ENCODE results near the gene DNAI1. TPM values are rescaled to one million over a fixed set of nuclear protein-coding genes. Genes with fewer than 3 reads are reported as not detected.

Gene DNAI1
- total RNA-seq, 2 donors from 2014 or later, result 2.5 to 4.1 TPM

- TF ChIP-seq, protein P1, sequence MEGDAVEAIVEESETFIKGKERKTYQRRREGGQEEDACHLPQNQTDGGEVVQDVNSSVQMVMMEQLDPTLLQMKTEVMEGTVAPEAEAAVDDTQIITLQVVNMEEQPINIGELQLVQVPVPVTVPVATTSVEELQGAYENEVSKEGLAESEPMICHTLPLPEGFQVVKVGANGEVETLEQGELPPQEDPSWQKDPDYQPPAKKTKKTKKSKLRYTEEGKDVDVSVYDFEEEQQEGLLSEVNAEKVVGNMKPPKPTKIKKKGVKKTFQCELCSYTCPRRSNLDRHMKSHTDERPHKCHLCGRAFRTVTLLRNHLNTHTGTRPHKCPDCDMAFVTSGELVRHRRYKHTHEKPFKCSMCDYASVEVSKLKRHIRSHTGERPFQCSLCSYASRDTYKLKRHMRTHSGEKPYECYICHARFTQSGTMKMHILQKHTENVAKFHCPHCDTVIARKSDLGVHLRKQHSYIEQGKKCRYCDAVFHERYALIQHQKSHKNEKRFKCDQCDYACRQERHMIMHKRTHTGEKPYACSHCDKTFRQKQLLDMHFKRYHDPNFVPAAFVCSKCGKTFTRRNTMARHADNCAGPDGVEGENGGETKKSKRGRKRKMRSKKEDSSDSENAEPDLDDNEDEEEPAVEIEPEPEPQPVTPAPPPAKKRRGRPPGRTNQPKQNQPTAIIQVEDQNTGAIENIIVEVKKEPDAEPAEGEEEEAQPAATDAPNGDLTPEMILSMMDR (conservative IDR thresholded peaks at IDR 0.05), result no peak
- 93 to 97% methylated on average over 6 to 20 of the region's 20 CpGs for WGBS, 2 experiments (ENCODE audit: insufficient coverage in 1 of 2, insufficient read length in 1 of 2)
- Histone ChIP-seq H3K36me3 (ENCODE audit: control insufficient read depth, insufficient read depth, low read length) (no peaks in the 10 kb centered on the region), H3K27me3 (ENCODE audit: control insufficient read depth, insufficient read depth, low read length, poor library complexity, severe bottlenecking) (no peaks in the 10 kb centered on the region), H3K4me1 (ENCODE audit: control insufficient read depth, insufficient read depth, low read length) (peaks cover 2% of the 10 kb centered on the region), H3K9me3 (ENCODE audit: control insufficient read depth, low read length) (no peaks in the 10 kb centered on the region), H3K27ac (ENCODE audit: low read depth, low read length) (no peak overlapping the region), H3K4me3 (ENCODE audit: low read length) (no peak overlapping the region), H3K9ac (ENCODE audit: extremely low read depth, low read length, poor library complexity, severe bottlenecking) (no peak overlapping the region)
- Mint-ChIP-seq H3K9me3 (no peaks in the 10 kb centered on the region), H3K4me3 (no peak overlapping the region), H3K27me3 (ENCODE audit: insufficient read depth) (peaks cover 9% of the 10 kb centered on the region), H3K4me1 (peaks cover 8% of the 10 kb centered on the region), H3K36me3 (ENCODE audit: low read depth) (no peaks in the 10 kb centered on the region), H3K27ac (no peak overlapping the region)
- peak; percentile 26 for DNase-seq
Observed at GRCh38 chr9:34551751-34552605, 93.4 kb downstream of the DNAI1 start.

GRCh38 chr9:34552606-34552981 lies 94.0 kb downstream of the DNAI1 start:
- Histone ChIP-seq H3K27ac (ENCODE audit: low read depth, low read length) (no peak overlapping the region), H3K4me1 (ENCODE audit: control insufficient read depth, insufficient read depth, low read length) (peaks cover 2% of the 10 kb centered on the region), H3K36me3 (ENCODE audit: control insufficient read depth, insufficient read depth, low read length) (no peaks in the 10 kb centered on the region), H3K27me3 (ENCODE audit: control insufficient read depth, insufficient read depth, low read length, poor library complexity, severe bottlenecking) (no peaks in the 10 kb centered on the region), H3K4me3 (ENCODE audit: low read length) (no peak overlapping the region), H3K9me3 (ENCODE audit: control insufficient read depth, low read length) (no peaks in the 10 kb centered on the region), H3K9ac (ENCODE audit: extremely low read depth, low read length, poor library complexity, severe bottlenecking) (no peak overlapping the region)
- no peaks in the 10 kb centered on the region for H3K36me3 Mint-ChIP-seq (ENCODE audit: low read depth)
- TF ChIP-seq, protein P1 (conservative IDR thresholded peaks at IDR 0.05), result no peak
- DNase-seq, result peak; percentile 45
- H3K9me3 Mint-ChIP-seq, result no peaks in the 10 kb centered on the region
- H3K27ac Mint-ChIP-seq, result no peak overlapping the region
- no peak overlapping the region for H3K4me3 Mint-ChIP-seq
- H3K4me1 Mint-ChIP-seq, result peaks cover 8% of the 10 kb centered on the region
- peaks cover 8% of the 10 kb centered on the region for H3K27me3 Mint-ChIP-seq (ENCODE audit: insufficient read depth)
- WGBS, 2 experiments (ENCODE audit: insufficient coverage in 1 of 2, insufficient read length in 1 of 2), result 93 to 95% methylated on average over 13 of the region's 13 CpGs

DNA sequence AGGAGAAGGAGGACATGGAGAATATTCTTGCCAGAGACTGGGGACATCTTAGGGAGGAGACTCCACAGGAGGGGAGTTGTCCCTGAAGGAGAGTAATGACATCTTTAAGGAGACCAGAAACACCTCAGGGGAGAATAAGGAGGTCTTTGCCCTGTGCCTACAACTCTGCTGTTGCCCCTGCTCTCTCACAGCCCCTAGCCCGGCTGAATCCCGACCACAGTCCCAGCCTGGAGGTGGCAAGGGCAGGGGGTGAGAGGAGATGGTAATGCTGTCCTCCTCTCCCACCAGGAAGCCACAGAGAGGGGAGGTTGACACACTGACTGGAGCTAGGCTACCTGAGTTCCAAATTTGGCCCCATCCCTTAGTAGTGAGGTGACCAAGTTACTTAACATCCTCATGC lies 94.4 kb downstream of the DNAI1 start:
- Mint-ChIP-seq H3K36me3 (ENCODE audit: low read depth) (no peaks in the 10 kb centered on the region), H3K27me3 (ENCODE audit: insufficient read depth) (peaks cover 8% of the 10 kb centered on the region), H3K4me1 (peaks cover 8% of the 10 kb centered on the region), H3K9me3 (no peaks in the 10 kb centered on the region), H3K4me3 (no peak overlapping the region), H3K27ac (no peak overlapping the region)
- WGBS, 2 experiments (ENCODE audit: insufficient coverage in 1 of 2, insufficient read length in 1 of 2), result 100% methylated on average over 2 of the region's 2 CpGs; no CpG with 5 or more reads in 1 of the 2 experiments
- no peaks in the 10 kb centered on the region for H3K36me3 ChIP-seq (ENCODE audit: control insufficient read depth, insufficient read depth, low read length)
- TF ChIP-seq, protein P1 (conservative IDR thresholded peaks at IDR 0.05), result no peak
- no peak overlapping the region for H3K9ac ChIP-seq (ENCODE audit: extremely low read depth, low read length, poor library complexity, severe bottlenecking)
- peak overlapping the region; percentile 38 for H3K27ac ChIP-seq (ENCODE audit: low read depth, low read length)
- H3K9me3 ChIP-seq (ENCODE audit: control insufficient read depth, low read length), result no peaks in the 10 kb centered on the region
- peaks cover 2% of the 10 kb centered on the region for H3K4me1 ChIP-seq (ENCODE audit: control insufficient read depth, insufficient read depth, low read length)
- no peaks in the 10 kb centered on the region for H3K27me3 ChIP-seq (ENCODE audit: control insufficient read depth, insufficient read depth, low read length, poor library complexity, severe bottlenecking)
- peak; percentile 32 for DNase-seq
- H3K4me3 ChIP-seq (ENCODE audit: low read length), result no peak overlapping the region

Data from endodermal cell (in vitro differentiated cells).